ENCODE results near the gene TFPI. TPM values are rescaled to one million over a fixed set of nuclear protein-coding genes. Genes with fewer than 3 reads are reported as not detected.

TFPI gene
- total RNA-seq, 5 donors from 2014 or later (not counting 1 experiment from before 2014, with no cell fraction given): 0.47 to 1.5 (median 1.0) TPM

DNA sequence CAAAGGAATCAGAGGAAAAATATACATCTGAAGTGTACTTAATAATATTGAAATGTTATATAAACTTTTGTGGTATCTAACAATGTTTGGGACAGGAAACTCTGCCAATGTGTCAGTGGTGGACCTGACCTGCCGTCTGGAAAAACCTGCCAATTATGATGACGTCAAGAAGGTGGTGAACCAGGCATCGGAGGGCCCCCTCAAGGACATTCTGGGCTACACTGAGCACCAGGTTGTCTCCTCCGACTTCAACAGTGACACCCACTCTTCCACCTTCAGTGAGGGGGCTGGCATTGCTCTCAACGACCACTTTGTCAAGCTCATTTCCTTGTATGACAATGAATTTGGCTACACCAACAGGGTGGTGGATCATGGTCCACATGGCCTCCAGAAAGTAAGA, 138.8 kb downstream of the TFPI start:
- no peak for DNase-seq
- WGBS (ENCODE audit: insufficient coverage): 69% methylated on average over 5 of the region's 5 CpGs
- Mint-ChIP-seq H3K9me3 (peaks cover 0 to 2% (median 2%) of the 10 kb centered on the region in 3 donors), H3K27me3 (no peaks in the 10 kb centered on the region), H3K27ac (no peak overlapping the region), H3K36me3 (no peaks in the 10 kb centered on the region), H3K4me3 (no peak overlapping the region), H3K4me1 (no peaks in the 10 kb centered on the region)
- CTCF ChIA-PET: no interaction called here
- ATAC-seq (replicated peaks in 1 of 4): no peak
- no peaks in the 10 kb centered on the region for H3K9me3 ChIP-seq
- POLR2A ChIA-PET: no interaction called here
- no peaks in the 10 kb centered on the region for H3K36me3 ChIP-seq (ENCODE audit: control insufficient read depth in 2 of 2, extremely low read depth in 1 of 2, insufficient read depth in 1 of 2, low read length in 1 of 2)
- H3K27ac ChIP-seq (ENCODE audit: low read length): no peak overlapping the region
- H3K4me3 ChIP-seq (ENCODE audit: control insufficient read depth in 1 of 2, extremely low read depth in 1 of 2, low read length in 1 of 2): no peak overlapping the region
- no peaks in the 10 kb centered on the region for H3K27me3 ChIP-seq (replicated peaks in 1 of 2; ENCODE audit: control insufficient read depth in 2 of 2, extremely low read depth in 1 of 2, insufficient read depth in 2 of 2, low read length in 1 of 2)
- no peaks in the 10 kb centered on the region for H3K4me1 ChIP-seq (ENCODE audit: control insufficient read depth in 1 of 2, extremely low read depth in 1 of 2, insufficient read depth in 2 of 2, low read length in 2 of 2)

Other genes with a start within 250 kb of the TFPI start
- 1 to 10 TPM in 2 of 5 donors, under 1 TPM in 3; 0.03 to 2.4 (median 0.82) TPM for gene CALCRL, start 106.2 kb downstream of the TFPI start, total RNA-seq

Measured in T-cell (primary cell).